ENCODE measurements around the gene XYLT1. TPM values are rescaled to one million over a fixed set of nuclear protein-coding genes. Genes with fewer than 3 reads are reported as not detected.

XYLT1 gene
- polyA plus RNA-seq, 3 donors: 6.9 to 7.6 (median 7.6) TPM

- no peak for DNase-seq
These were observed 238.8 kb downstream of the XYLT1 start for GRCh38 chr16:17231972-17232371.

GRCh38 chr16:17230932-17231581 is 239.7 kb downstream of the XYLT1 start:
- DNase-seq: no peak

GRCh38 chr16:17229766-17230165 is 241.0 kb downstream of the XYLT1 start:
- DNase-seq: no peak

- no peak for DNase-seq
These were observed 241.6 kb downstream of the XYLT1 start for GRCh38 chr16:17229131-17229530.

- no peak for DNase-seq
These were observed 242.1 kb downstream of the XYLT1 start for GRCh38 chr16:17228708-17229055.

- no peak for DNase-seq
These were observed 242.6 kb downstream of the XYLT1 start for GRCh38 chr16:17228048-17228707.

GRCh38 chr16:17227278-17227677 is 243.5 kb downstream of the XYLT1 start:
- no peak for DNase-seq

- no peak for DNase-seq
These were observed 245.2 kb downstream of the XYLT1 start for GRCh38 chr16:17225541-17225940.

- DNase-seq: no peak
These were observed 245.9 kb downstream of the XYLT1 start for GRCh38 chr16:17224879-17225281.

- DNase-seq: no peak
These were observed 246.4 kb downstream of the XYLT1 start for GRCh38 chr16:17224350-17224749.

- no peak for DNase-seq
These were observed 247.2 kb downstream of the XYLT1 start for GRCh38 chr16:17223576-17223975.

- DNase-seq: no peak
These were observed 247.8 kb downstream of the XYLT1 start for GRCh38 chr16:17222871-17223401.

- DNase-seq: no peak
These were observed 250.8 kb downstream of the XYLT1 start for GRCh38 chr16:17219991-17220390.

GRCh38 chr16:17215936-17216335 is 254.8 kb downstream of the XYLT1 start:
- no peak for DNase-seq

- DNase-seq: no peak
These were observed 255.5 kb downstream of the XYLT1 start for GRCh38 chr16:17215306-17215705.

GRCh38 chr16:17213974-17214373 is 256.8 kb downstream of the XYLT1 start:
- DNase-seq: no peak

GRCh38 chr16:17213025-17213424 is 257.7 kb downstream of the XYLT1 start:
- no peak for DNase-seq

- DNase-seq: no peak
These were observed 258.2 kb downstream of the XYLT1 start for GRCh38 chr16:17212606-17213005.

GRCh38 chr16:17211797-17212196 is 259.0 kb downstream of the XYLT1 start:
- DNase-seq: no peak

GRCh38 chr16:17206712-17207111 is 264.0 kb downstream of the XYLT1 start:
- DNase-seq: no peak

GRCh38 chr16:17205279-17206211 is 265.2 kb downstream of the XYLT1 start:
- DNase-seq: no peak

- no peak for DNase-seq
These were observed 266.1 kb downstream of the XYLT1 start for GRCh38 chr16:17204644-17205043.

GRCh38 chr16:17204206-17204605 is 266.6 kb downstream of the XYLT1 start:
- DNase-seq: no peak

All from renal pelvis (tissue), 4 donors.